GM21619 (cell line): ENCODE results near the gene YY1.
"Not testable (repeated sequence)": the region's sequence is repeated elsewhere in the genome, so short reads cannot be mapped to it uniquely, and the experiment has no call there.

Source experiments
- ATAC-seq: cut with Tn5 transposase; IDR thresholded peaks from one replicate; pipeline ENCODE4 v1.9.1; 2021; ENCODE audit not compliant: unreplicated experiment

The YY1 gene

DNA sequence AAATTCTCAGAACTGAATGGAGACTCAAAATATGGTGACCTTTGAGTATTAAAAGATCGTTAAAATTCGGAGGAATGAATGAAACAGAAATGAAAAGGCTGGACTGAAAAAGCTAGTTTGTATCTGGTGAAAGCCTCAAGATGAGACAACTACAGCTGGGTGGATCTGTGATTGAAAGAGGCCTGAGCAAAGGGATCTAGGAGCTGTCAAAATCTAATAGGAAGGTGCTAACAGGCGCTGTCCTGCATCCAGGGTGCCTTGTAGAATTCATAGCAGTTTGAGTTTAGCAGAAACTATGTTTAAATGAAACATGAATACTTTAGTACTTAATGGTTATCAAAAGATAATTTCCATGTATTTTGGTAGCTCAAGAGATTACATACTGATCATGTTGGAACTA, 2.3 kb downstream of the YY1 start:
- ATAC-seq = no peak

DNA sequence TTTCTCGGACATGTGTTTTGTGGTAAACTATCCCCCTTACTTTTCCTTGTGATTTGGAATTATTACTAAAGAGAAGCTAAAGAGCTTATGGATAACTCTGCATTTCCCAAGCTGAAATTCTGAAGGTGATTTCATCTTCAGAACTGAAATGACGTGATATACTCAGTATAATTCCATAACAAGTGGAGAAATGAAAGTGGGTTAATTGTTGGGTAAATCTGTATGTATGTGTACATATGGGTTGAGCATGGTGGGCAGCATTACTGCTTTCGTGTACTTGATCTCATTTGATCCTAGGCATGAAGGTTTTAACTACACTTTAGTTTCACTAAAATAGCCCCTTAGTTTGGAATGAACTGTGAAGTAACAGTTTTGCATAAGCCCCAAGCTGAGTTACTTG, 4.1 kb downstream of the YY1 start:
- no peak for ATAC-seq

DNA sequence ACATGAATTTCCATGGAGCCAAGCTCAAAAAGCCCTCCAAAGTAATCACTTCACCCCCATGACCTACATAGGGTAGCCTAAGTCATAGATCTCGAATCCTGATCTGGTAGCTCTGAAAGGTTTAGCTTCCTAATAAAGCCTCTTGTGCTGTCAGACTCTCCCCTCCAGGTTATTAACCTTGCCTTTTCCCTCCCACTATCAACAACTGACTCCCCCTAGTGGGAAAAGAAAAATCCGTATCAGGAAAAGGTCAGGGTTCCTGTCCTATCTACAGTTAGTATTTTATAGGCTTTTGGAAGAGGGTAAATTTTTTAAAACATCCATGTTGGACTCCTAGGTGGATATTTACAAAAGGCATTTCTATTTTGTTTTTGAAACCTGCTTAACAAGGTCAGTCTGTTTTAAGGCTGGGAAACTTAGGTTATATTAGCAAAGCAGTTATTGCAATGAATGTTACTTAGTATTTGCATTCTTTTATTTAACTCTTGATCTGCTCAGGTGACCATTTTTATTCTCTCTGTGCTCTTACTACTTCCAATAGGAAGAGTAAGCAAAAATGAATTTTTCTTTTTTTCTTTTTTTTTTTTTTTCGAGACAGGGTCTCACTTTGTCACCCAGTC, 8.0 kb downstream of the YY1 start:
- no peak for ATAC-seq

DNA sequence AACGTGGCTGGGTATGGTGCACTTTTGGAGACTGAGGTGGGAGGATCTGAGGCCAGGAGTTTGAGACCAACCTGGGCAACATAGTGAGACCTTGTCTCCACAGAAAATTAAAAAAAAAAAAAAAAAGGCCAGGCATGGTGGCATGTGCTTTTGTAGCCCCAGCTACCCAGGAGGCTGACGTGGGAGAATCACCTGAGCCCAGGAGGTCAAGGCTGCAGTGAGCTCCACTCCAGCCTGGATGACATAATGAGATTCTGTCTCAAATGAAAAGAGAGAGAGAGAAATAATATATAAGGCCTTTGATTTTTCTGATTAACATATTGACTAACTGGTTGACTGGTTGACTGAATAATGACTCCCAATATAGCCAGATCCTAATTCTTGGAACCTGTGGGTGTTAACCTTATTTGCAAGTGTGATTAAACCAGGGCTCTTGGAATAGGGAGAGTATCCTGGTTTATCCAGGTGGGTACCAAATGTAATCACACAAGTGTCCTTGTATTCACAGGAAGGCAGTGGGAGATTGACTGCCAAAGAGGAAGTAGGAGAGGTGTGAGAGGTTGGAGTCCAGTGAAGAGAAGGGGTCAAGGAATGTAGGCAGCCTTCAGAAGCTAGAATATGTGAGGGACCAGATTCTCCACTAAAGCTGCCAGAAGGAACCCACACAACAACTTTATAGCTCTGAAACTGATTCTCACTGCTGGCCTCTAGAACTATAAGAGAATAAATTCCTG, 12.0 kb downstream of the YY1 start:
- ATAC-seq = no peak

DNA sequence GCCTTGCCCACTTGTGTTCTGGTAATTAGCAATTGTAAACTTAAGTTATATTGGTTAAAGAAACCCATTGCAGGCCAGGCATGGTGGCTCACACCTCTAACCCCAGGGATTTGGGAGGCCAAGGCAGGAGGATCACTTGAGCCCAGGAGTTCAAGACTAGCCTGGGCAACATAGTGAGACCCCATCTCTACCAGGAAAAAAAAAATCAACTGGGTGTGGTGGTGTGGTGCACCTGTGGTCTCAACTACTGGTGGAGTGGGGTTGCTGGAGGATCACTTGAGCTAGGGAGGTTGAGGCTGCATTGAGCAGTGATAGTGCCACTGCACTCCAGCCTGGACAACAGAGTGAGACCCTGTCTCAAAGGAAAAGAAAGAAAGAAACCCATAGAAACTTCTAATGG, 13.7 kb downstream of the YY1 start:
- no peak for ATAC-seq

DNA sequence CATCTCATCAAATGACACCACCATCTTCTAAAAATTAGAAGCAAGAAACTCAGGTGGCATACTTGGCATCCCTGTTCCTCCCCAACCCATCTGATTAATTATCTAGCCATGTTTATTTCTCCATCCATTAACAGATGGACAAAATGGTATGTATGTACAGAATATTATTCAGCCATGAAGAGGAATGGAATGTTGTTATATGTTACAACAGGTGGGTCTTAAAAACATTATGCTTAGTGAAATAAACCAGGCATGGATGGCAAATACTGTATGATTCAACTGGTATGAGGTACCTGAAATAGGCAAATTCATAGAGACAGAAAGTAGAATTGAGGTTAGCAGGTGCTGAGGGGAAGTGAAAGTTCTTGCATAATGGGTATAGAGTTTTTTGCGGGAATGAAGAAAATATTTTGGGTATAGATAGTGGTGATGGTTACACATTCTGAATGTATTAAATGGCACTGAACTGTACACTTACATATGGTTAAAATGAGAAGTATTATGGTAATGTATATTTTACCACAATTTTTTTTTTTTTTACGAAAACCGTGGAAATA, 17.5 kb downstream of the YY1 start:
- ATAC-seq = peak; percentile 71

DNA sequence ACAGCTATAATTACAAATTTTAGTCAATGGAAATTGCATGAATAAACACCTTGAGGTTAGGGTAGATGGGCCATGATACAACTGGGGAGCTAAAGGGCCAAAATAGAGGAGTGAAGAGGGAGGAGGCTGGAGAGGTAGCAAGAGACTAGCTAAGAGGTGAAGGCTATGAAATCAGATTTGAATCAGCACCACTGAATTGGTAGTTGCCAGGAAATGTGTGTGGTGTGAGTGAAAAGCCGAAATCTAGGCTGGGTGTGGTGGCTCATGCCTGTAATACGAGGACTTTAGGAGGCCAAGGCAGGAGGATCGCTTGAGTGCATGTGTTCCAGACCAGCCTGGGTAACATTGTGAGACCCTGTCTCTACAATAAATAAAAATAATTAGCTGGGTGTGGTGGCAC, 22.7 kb downstream of the YY1 start:
- ATAC-seq = no peak

DNA sequence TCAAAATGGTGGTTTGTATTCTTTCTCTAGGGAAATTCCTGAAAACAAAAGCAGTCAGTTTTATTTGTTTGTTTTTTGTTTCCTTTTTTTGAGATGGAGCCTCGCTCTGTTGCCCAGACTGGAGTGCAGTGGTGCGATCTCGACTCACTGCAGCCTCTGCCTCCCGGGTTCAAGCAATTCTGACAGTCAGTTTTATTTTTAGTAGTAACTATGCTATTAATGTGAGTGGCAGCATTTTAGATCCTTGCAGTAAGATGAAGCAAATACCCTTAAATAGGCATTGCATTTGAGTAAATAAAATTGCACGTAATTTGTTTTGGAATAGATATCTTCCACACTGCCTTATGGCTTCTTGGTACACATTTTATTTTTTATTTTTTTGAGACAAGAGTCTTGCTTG, 23.6 kb downstream of the YY1 start:
- no peak for ATAC-seq

DNA sequence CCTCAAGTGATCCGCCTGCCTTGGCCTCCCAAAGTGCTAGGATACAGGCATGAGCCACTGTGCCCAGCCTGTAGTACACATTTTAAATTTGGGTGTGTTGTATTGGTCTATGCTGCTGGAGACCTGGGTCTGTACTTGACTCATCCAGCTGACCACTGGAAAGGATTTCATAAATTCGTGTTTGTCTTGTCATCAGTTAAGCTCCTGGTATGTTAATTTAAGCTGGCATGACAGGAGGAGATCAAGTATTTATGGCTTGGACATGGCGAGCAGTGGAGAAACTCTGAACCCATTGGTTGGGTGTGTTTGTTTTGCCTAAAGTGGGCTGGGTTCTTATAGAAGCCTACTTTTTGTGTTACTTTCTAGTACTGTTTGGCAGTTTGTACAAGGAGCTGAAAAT, 24.2 kb downstream of the YY1 start:
- no peak for ATAC-seq

DNA sequence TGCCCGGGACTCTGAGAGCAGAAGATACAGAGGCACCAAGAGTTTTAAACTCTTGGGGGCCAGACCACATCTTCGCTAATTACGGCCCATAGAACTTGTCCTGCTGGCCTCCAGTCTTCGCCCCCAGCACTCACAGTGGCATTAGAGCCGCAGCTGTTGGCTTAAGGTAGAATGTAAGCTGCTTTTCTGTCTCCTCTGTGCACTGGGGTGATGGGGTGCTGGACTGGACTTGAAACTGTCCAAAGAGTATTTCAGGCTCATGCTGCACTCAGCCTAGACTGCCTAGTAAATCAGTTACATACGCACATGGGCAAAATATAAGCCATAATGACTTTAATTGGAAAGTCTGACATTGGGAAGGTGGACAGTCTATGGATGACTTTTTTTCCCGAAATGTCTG, 29.0 kb downstream of the YY1 start:
- ATAC-seq = no peak

DNA sequence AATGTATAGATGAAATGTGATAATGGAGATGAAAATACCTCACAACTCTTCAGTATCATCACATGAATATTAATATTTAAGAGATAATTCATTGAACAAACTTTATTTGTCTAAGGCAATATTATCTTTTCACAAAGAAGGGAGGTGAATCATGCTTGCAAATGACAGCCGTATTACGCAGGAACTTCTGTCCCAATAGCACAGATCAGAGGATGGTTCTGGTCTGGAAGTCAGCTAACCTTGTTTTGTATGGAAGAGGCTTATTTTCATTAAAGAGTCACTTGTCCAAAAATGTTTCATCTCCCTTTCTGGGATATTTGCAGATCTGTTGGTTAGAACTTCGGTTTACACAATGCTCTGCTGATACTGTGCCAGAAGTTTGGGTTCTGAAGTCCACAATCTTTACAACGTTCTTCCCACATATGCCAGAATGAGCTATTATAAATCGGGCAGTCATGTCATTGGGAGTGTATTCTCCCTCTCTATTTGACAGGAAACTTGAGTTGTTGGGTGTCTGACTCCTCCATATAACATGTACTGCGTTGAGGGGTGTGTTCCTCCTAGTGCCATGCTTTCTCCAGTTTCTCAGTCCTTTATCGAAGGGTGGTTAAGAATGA, 29.8 kb downstream of the YY1 start:
- no peak for ATAC-seq

DNA sequence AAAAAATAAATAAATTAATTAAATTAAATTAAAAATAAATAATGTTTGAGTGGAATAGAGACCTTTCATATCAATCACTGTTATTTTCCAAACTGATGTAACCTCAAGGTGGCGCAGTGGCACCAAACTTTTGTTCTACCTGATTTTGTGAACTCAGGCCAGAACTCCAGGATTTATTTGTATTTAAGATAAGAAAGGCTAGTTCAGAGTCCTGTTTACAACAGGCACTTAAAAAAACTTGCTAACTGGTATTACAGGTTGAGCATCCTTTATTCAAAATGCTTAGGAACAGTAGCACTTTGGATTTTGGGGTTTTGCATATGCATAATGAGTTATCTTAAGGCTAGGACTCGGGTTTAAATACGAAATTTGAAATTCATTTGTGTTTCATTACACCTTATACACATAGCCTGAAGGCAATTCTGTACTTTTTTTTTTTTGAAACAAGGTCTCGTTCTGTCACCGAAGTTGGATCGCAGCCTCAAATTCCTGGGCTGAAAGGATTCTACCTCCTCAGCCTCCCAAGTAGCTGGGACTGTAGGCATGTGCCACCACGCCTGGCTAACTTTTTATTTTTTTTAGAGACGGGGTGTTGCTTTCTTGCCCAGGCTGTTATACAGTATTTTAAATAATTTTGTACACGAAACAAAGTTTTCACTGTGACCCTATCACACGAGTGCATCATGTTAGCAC, 32.4 kb downstream of the YY1 start:
- ATAC-seq = no peak

DNA sequence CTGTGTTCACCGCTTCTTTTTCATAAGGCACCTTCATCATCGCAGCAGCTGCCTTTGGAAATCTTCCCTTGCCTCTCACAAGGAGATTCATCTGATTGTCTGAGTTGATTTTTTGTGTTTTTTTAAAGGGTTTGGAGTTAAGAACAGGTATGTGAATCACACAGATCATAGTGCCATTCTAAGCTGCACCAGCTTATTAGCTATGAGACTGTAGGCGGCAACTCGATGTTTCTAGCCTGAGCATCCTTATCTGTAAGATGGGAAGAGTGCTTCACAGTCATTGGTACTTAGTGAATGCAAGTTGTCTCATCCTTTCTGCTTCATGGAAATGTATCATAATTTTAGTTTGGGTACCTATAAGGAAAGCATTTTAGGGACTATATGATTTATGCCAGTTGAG, 35.3 kb downstream of the YY1 start:
- ATAC-seq = no peak

DNA sequence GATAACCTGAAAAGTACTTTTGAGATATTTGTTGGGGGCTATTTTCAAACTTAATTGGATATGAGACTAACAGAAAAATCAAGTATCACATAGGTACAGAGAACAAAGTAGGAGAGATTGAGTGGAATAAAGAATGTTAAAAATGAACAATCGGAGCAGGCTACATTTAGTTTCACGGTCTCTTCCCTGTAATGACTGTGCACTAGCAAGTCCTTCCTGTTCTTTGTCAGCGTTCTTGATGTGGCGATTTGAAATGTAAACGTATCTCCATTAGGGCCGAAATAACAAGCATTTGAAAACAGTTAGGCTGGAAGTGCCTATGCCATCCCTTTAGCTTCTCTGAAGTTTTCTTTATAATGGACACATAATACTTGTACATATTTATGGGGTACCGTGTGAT, 36.3 kb downstream of the YY1 start:
- no peak for ATAC-seq

DNA sequence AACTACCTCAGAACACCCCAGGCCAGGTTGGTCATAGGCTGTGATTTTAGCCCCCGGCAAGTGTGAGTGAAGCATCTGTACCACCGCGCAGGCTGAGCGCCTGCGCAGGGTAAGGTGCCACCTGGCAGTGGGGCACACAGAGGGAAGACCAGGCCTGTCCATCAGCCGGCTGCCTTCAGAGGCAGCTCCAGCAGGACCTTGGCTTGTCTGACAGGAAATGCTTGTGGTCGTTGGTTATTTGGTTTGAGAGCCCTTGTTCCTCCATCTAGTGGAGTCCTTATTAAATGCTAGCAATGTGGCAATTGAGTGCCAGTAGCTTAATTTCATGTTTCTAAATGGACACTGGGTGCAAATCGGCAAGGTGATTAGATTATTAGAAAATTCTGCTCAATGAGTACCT, 39.8 kb downstream of the YY1 start:
- ATAC-seq = peak; percentile 65

DNA sequence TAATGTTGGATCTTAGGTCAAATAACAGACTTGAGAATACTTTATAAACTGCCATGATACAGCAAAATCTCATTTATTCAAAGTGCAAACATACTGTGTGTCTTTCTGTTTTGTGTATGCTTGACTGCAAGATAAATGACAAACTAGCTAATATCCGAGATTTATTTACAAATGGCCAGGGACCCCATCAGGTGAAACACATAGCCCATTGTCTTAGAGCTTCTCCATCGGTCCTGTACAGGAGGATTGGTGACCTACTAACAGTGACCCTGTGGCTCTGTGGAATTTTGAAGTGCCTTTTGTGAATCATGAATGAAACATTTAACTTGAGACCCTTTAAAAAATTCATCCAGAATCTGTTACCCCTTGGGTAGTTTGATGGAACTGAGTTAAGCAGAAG, 40.2 kb downstream of the YY1 start:
- ATAC-seq = no peak

DNA sequence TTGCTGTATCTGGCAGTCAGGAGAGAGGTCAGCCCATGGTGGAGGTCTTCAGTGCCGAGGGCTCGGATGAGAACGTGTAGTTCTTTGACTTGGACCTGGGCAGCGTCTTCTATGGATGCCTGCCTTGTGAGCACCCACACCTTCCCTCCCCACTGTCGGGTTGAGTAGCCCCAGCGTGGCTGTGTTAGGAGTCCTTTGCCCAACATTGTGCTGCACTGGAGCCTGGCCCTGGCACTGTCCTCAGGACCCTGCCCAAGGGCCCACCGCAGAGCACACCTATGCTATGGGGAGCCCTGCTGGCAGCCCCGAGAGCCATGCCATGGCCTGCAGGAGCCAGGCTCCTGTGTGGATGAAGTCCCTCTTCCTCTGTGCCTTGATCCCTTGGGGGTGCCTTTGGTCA, 40.6 kb downstream of the YY1 start:
- ATAC-seq = no peak

DNA sequence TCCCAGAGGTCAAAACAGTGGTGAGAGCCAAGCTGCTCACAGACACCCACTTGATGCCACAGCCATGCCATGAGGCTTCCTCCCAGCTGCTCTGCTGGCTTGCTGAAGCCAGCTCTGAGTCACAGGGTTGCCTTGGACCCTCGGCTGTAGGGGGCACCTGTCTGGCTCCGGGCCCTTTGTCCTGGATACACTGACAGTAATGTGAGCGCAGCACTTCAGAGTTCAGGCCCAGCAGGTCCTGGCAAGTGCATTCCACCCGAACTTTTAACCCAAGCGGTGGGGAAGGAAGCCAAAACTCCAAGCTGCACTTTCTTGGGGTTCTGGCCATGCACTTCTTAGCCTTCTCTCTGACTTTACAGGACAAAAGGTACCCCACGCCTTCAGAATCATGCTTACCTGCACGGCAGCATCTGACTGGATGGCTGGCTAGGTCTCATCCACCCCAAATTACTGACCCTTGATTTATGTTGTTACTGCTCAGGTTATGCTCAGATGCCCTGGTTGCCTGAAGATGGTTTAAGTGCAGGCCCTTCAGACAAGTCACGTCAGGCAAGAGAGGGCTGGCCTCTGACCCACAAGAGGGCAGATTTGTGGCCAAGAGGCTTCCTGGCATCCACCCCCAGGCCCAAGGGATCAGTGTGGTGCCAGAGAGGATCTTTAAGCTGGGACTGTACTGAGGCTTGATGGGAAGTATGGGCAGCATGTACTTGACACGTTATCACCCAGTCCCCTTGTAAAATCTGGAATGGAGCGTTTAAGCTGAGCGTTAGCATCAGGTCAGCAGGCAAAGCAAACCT, 42.5 kb downstream of the YY1 start:
- ATAC-seq = no peak

DNA sequence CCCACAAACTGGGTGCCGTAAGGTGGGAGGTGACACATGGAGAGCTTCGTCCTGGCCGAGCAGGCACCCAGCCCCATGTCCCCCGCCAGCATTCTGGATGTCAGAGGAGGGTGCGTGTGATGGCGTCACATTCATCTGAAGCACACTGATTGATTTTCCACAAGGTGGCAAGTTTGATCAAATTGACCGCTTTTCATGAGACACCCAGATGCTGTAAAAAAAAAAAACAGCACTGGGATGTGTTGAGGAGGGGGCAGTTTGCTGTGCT, 43.1 kb downstream of the YY1 start:
- no peak for ATAC-seq

DNA sequence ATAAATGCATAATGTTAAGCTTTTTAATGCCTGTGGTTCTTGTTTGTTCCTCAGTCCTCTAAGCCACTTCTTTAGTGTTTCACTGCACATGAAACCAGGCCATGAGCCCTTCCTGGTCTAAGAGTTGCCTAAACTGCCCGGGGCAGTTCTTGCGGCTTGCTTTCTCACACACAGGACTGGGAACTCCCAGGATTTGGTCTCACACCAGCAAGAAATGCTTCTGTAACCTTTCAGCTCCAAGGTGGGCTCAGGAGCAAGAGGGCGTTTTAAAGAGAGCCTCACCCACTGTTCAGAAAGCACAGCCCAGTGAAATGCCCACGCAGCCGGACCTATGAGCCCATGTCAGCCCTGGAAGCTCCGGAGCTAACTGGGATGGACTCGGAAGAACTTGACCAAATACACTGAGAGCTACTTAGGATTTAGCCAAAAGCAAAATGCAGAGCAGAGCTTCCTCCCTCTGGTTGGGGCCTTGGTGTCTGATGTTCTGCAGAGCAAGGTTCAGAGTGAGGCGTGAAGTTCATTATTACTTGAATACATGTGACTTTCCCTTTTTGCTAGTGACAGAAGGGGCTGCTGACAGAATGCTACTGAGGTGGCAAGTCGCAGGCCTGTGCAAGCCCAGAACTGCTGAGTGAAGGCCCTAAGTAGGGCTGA, 43.9 kb downstream of the YY1 start:
- no peak for ATAC-seq

DNA sequence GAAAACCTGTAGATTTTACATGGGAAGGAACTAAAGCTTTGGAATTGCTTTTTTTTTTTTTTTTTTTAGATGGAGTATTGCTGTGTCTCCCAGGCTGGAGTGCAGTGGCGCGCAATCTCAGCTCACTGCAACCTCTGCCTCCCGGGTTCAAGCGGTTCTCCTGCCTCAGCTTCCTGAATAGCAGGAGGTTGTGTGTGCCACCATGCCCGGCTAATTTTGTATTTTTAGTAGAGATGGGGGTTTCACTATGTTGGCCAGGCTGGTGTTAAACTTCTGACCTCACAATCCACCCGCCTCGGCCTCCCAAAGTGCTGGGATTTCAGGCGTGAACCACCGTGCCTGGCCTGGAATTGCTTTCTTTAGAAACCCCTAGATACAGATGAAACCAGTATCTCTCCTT, 44.5 kb downstream of the YY1 start:
- ATAC-seq = not testable (repeated sequence)
